Astrocyte (in vitro differentiated cells and primary cell): ENCODE measurements around the gene RANGRF. TPM values are rescaled to one million over a fixed set of nuclear protein-coding genes. Genes with fewer than 3 reads are reported as not detected.

Source experiments
- DNase-seq: peaks from one replicate; pipeline ENCODE4 v3.0.0-alpha.2; 2010; ENCODE audit warnings: low read depth
- FAIRE-seq: peaks from 2 replicates; lab custom pipeline; 2011; peaks lifted over from hg19 to GRCh38; lab: Jason Lieb, UNC
- H2AFZ ChIP-seq: 2 replicates; pipeline ENCODE4 v1.6.0; 2012; ENCODE audit warnings: low read depth, low read length, inconsistent platforms
- H3K27ac ChIP-seq: 2 replicates; pipeline ENCODE4 v1.5.1; 2011; ENCODE audit warnings: low read depth, low read length, inconsistent platforms
- H3K27me3 ChIP-seq: 2 replicates; pipeline ENCODE4 v1.6.0; 2011; ENCODE audit warnings: low read length, inconsistent platforms; ENCODE audit not compliant: insufficient read depth
- H3K36me3 ChIP-seq: 2 replicates; pipeline ENCODE4 v1.5.1; 2011; ENCODE audit warnings: low read length, inconsistent platforms; ENCODE audit not compliant: insufficient read depth
- H3K4me1 ChIP-seq: 2 replicates; pipeline ENCODE4 v1.5.1; 2011; ENCODE audit warnings: low read length, inconsistent platforms; ENCODE audit not compliant: insufficient read depth
- H3K4me2 ChIP-seq: 2 replicates; pipeline ENCODE4 v1.6.0; 2012; ENCODE audit warnings: low read length, inconsistent platforms
- H3K4me3 ChIP-seq: 2 replicates; pipeline ENCODE4 v1.5.1; 2011; ENCODE audit warnings: low read depth, mild to moderate bottlenecking, low read length, inconsistent platforms; ENCODE audit not compliant: insufficient read depth
- H3K79me2 ChIP-seq: 2 replicates; pipeline ENCODE4 v1.6.0; 2012; ENCODE audit warnings: mild to moderate bottlenecking, low read length, inconsistent platforms; ENCODE audit not compliant: insufficient read depth
- H3K9ac ChIP-seq: 2 replicates; pipeline ENCODE4 v1.6.0; 2012; ENCODE audit warnings: mild to moderate bottlenecking, low read length, inconsistent platforms
- H3K9me3 ChIP-seq: 2 replicates; pipeline ENCODE4 v1.5.1; 2012; ENCODE audit warnings: low read depth, mild to moderate bottlenecking, low read length, inconsistent platforms; ENCODE audit not compliant: insufficient read depth
- H4K20me1 ChIP-seq: 2 replicates; pipeline ENCODE4 v1.6.0; 2012; ENCODE audit warnings: low read length, inconsistent platforms; ENCODE audit not compliant: insufficient read depth
- H3K27ac Mint-ChIP-seq: one replicate; pipeline ENCODE4 v1.8.0; 2021; ENCODE audit warnings: mild to moderate bottlenecking, mixed read lengths; ENCODE audit not compliant: unreplicated experiment
- H3K27me3 Mint-ChIP-seq: one replicate; pipeline ENCODE4 v1.8.0; 2021; ENCODE audit warnings: low read depth, mixed read lengths; ENCODE audit not compliant: unreplicated experiment
- H3K36me3 Mint-ChIP-seq: one replicate; pipeline ENCODE4 v1.8.0; 2021; ENCODE audit warnings: low read depth, mixed read lengths; ENCODE audit not compliant: unreplicated experiment
- H3K4me1 Mint-ChIP-seq: one replicate; pipeline ENCODE4 v1.8.0; 2021; ENCODE audit warnings: low read depth, mixed read lengths; ENCODE audit not compliant: unreplicated experiment
- H3K4me3 Mint-ChIP-seq: one replicate; pipeline ENCODE4 v1.8.0; 2021; ENCODE audit warnings: mild to moderate bottlenecking, moderate library complexity, mixed read lengths; ENCODE audit not compliant: unreplicated experiment
- H3K9me3 Mint-ChIP-seq: one replicate; pipeline ENCODE4 v1.8.0; 2021; ENCODE audit warnings: mild to moderate bottlenecking, mixed read lengths; ENCODE audit not compliant: unreplicated experiment
- EZH2 ChIP-seq: IDR thresholded peaks from 2 replicates; pipeline ENCODE4 v1.6.1; 2012; ENCODE audit warnings: mild to moderate bottlenecking, low read length, inconsistent platforms; ENCODE audit not compliant: insufficient read depth
- total RNA-seq: library from RNA; stranded (reverse); gene quantifications from 2 replicates; pipeline ENCODE4 v1.2.1, GENCODE V29; 2021
- TF ChIP-seq, protein P1 (sequence below): IDR thresholded peaks from 2 replicates; pipeline ENCODE4 v1.5.1; 2011; ENCODE audit warnings: low read depth, mild to moderate bottlenecking, inconsistent platforms, low read length, moderate library complexity; ENCODE audit not compliant: insufficient read depth

RANGRF gene
- total RNA-seq, 1 donor from 2014 or later = 16.1 TPM

DNA sequence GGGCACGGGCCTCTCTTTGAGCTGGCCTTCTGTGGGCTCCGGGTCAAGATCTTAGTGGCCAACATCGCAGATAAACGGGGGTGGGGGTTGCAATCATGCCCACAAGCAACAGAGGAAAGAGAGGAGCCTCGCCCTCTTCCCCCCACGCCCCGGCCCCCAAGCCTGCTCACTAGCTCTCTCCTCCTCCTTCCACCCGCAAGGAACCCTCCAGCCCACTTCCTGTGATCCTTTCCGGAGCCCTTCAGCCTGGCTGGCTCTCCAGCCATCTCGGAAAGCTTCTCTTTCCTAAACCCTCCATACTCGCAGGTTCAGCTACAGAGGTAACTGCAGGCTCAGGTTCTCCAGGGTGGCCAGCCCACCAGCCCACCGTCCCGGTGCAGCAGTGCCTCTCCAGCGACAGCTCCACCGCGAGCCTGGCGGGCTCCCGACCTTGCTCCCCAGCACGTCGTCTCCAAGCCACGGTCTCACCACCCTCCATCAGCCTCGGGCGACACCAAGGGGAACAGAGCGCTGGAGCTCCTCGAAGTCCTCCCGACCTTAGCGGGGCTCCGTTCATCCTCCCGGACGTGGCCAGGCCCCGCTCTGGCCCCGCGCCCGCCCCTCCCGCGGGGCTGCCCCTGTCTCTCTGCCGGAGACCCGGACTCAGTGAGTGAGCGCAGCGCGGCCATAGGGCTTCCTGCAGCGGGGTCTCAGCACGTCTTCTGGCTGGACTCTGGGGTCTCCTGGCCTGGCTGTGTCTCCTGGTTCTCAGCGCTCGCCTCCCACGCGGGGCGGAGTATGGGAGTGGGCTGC, 38.2 kb downstream of the RANGRF start:
- Histone ChIP-seq H3K4me2 (peak overlapping the region; percentile 98), H3K4me1 (peaks cover 4% of the 10 kb centered on the region), H3K9me3 (no peaks in the 10 kb centered on the region), H3K36me3 (no peaks in the 10 kb centered on the region), H3K9ac (peak overlapping the region; percentile 72), H2AFZ (peak overlapping the region; percentile 98), H3K27ac (no peak overlapping the region), H3K4me3 (peak overlapping the region; percentile 63), H3K79me2 (no peaks in the 10 kb centered on the region), H4K20me1 (no peaks in the 10 kb centered on the region), H3K27me3 (no peaks in the 10 kb centered on the region)
- Mint-ChIP-seq H3K36me3 (no peaks in the 10 kb centered on the region), H3K27ac (no peak overlapping the region), H3K4me1 (no peaks in the 10 kb centered on the region), H3K9me3 (no peaks in the 10 kb centered on the region), H3K4me3 (peak overlapping the region; percentile 46), H3K27me3 (peaks cover 18% of the 10 kb centered on the region)
- TF ChIP-seq, protein P1, sequence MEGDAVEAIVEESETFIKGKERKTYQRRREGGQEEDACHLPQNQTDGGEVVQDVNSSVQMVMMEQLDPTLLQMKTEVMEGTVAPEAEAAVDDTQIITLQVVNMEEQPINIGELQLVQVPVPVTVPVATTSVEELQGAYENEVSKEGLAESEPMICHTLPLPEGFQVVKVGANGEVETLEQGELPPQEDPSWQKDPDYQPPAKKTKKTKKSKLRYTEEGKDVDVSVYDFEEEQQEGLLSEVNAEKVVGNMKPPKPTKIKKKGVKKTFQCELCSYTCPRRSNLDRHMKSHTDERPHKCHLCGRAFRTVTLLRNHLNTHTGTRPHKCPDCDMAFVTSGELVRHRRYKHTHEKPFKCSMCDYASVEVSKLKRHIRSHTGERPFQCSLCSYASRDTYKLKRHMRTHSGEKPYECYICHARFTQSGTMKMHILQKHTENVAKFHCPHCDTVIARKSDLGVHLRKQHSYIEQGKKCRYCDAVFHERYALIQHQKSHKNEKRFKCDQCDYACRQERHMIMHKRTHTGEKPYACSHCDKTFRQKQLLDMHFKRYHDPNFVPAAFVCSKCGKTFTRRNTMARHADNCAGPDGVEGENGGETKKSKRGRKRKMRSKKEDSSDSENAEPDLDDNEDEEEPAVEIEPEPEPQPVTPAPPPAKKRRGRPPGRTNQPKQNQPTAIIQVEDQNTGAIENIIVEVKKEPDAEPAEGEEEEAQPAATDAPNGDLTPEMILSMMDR = no peak
- no peak for TF ChIP-seq EZH2
- no peak for FAIRE-seq
- DNase-seq = peak; percentile 21

GRCh38 chr17:8327303-8327649, 38.8 kb downstream of the RANGRF start:
- Histone ChIP-seq H2AFZ (peak overlapping the region; percentile 98), H3K9ac (peak overlapping the region; percentile 72)

More at GRCh38 chr17:8327303-8327649, 38.8 kb downstream of the RANGRF start:
- no peak for DNase-seq
- H3K4me2 ChIP-seq = peak overlapping the region; percentile 98
- H3K4me1 Mint-ChIP-seq = no peaks in the 10 kb centered on the region
- H3K4me3 Mint-ChIP-seq = no peak overlapping the region
- no peaks in the 10 kb centered on the region for H3K9me3 ChIP-seq
- no peaks in the 10 kb centered on the region for H3K36me3 ChIP-seq
- FAIRE-seq = no peak
- no peak overlapping the region for H3K27ac Mint-ChIP-seq
- H3K27me3 ChIP-seq = no peaks in the 10 kb centered on the region
- H3K79me2 ChIP-seq = no peaks in the 10 kb centered on the region
- peaks cover 4% of the 10 kb centered on the region for H3K4me1 ChIP-seq
- TF ChIP-seq, protein P1 = no peak
- no peak for TF ChIP-seq EZH2
- H3K27me3 Mint-ChIP-seq = peaks cover 18% of the 10 kb centered on the region
- H4K20me1 ChIP-seq = no peaks in the 10 kb centered on the region
- H3K36me3 Mint-ChIP-seq = no peaks in the 10 kb centered on the region
- no peaks in the 10 kb centered on the region for H3K9me3 Mint-ChIP-seq
- no peak overlapping the region for H3K27ac ChIP-seq
- peak overlapping the region; percentile 63 for H3K4me3 ChIP-seq
